ENCODE measurements around the gene FHIT. TPM values are rescaled to one million over a fixed set of nuclear protein-coding genes. Genes with fewer than 3 reads are reported as not detected.

FHIT gene
- total RNA-seq, 2 experiments from 2014 or later, result 7.6 to 7.9 TPM

GRCh38 chr3:60186359-60186758 lies 1064.9 kb downstream of the FHIT start:
- DNase-seq, result no peak
- ChIA-PET CTCF (no interaction called here), POLR2A (no interaction called here)
- no peaks in the 10 kb centered on the region for H3K9me3 Mint-ChIP-seq
- H3K4me3 Mint-ChIP-seq, result no peak overlapping the region
- H3K27ac Mint-ChIP-seq, result no peak overlapping the region
- no peak for TF ChIP-seq CTCF (IDR thresholded peaks at IDR 0.05)
- peaks cover 3% of the 10 kb centered on the region for H3K27me3 Mint-ChIP-seq
- intact Hi-C loops (cut with micrococcal nuclease), result no loop called here
- H3K4me1 Mint-ChIP-seq (ENCODE audit: low read depth), result peaks cover 19% of the 10 kb centered on the region
- peak; percentile 43 for ATAC-seq
- peaks cover 2% of the 10 kb centered on the region for H3K36me3 Mint-ChIP-seq (ENCODE audit: low read depth)

GRCh38 chr3:60185161-60185560 lies 1066.1 kb downstream of the FHIT start:
- Mint-ChIP-seq H3K36me3 (ENCODE audit: low read depth) (peaks cover 2% of the 10 kb centered on the region), H3K27ac (no peak overlapping the region), H3K4me1 (ENCODE audit: low read depth) (peaks cover 16% of the 10 kb centered on the region), H3K27me3 (peaks cover 3% of the 10 kb centered on the region), H3K4me3 (no peak overlapping the region), H3K9me3 (no peaks in the 10 kb centered on the region)
- no peak for TF ChIP-seq CTCF (IDR thresholded peaks at IDR 0.05)
- CTCF ChIA-PET, result no interaction called here
- no peak for DNase-seq
- POLR2A ChIA-PET, result no interaction called here
- intact Hi-C loops (cut with micrococcal nuclease), result no loop called here
- ATAC-seq, result no peak

- Mint-ChIP-seq H3K27me3 (peaks cover 2% of the 10 kb centered on the region), H3K4me3 (no peak overlapping the region), H3K27ac (no peak overlapping the region), H3K36me3 (ENCODE audit: low read depth) (peaks cover 2% of the 10 kb centered on the region), H3K4me1 (ENCODE audit: low read depth) (no peaks in the 10 kb centered on the region), H3K9me3 (no peaks in the 10 kb centered on the region)
- ChIA-PET CTCF (interaction anchor here (0.8 kb wide), 1 partner anchor 26 kb away, joined by 3 read pairs; no protein-coding TSS in a partner anchor), POLR2A (no interaction called here)
- intact Hi-C loops (cut with micrococcal nuclease), result no loop called here
- ATAC-seq (no peak), DNase-seq (no peak)
- TF ChIP-seq CTCF (IDR thresholded peaks at IDR 0.05), result no peak
Measured at GRCh38 chr3:60182697-60183096, 1068.6 kb downstream of the FHIT start.

- DNase-seq (no peak), ATAC-seq (no peak)
- ChIA-PET CTCF (interaction anchor here (0.6 kb wide), 2 partner anchors 121 to 1254 kb away, joined by 3 read pairs; no protein-coding TSS in a partner anchor), POLR2A (interaction anchor here (1.0 to 1.2 kb wide), 3 partner anchors 9 to 719 kb away, joined by 3 read pairs; no protein-coding TSS in a partner anchor)
- Mint-ChIP-seq H3K36me3 (ENCODE audit: low read depth) (no peaks in the 10 kb centered on the region), H3K27me3 (no peaks in the 10 kb centered on the region), H3K4me3 (no peak overlapping the region), H3K9me3 (no peaks in the 10 kb centered on the region), H3K4me1 (ENCODE audit: low read depth) (peaks cover 5% of the 10 kb centered on the region), H3K27ac (no peak overlapping the region)
- intact Hi-C loops (cut with micrococcal nuclease), result no loop called here
- no peak for TF ChIP-seq CTCF (IDR thresholded peaks at IDR 0.05)
Measured at GRCh38 chr3:60178931-60179653, 1072.2 kb downstream of the FHIT start.

GRCh38 chr3:60177726-60178125 lies 1073.5 kb downstream of the FHIT start:
- intact Hi-C loops (cut with micrococcal nuclease), result no loop called here
- Mint-ChIP-seq H3K27ac (no peak overlapping the region), H3K36me3 (ENCODE audit: low read depth) (no peaks in the 10 kb centered on the region), H3K9me3 (no peaks in the 10 kb centered on the region), H3K4me1 (ENCODE audit: low read depth) (peaks cover 5% of the 10 kb centered on the region), H3K4me3 (no peak overlapping the region), H3K27me3 (no peaks in the 10 kb centered on the region)
- POLR2A ChIA-PET, result interaction anchor here (0.7 to 1.2 kb wide), 2 partner anchors 11 to 160 kb away, joined by 3 read pairs; no protein-coding TSS in a partner anchor
- no peak for DNase-seq
- CTCF ChIA-PET, result no interaction called here
- no peak for TF ChIP-seq CTCF (IDR thresholded peaks at IDR 0.05)
- no peak for ATAC-seq

Data from activated CD8-positive, alpha-beta T cell treated with anti-CD3 and anti-CD28 coated beads for 36 hours (primary cell).